GM23338 (cell line): ENCODE data around the gene GNAI3. TPM values are rescaled to one million over a fixed set of nuclear protein-coding genes. Genes with fewer than 3 reads are reported as not detected.

Source experiments
- ATAC-seq: fragments of 200-7000 bp; cut with Tn5 transposase; 3 replicates; pipeline ENCODE4 v1.9.1; 2020
- DNase-seq: peaks from one replicate; pipeline ENCODE4 v3.0.0-alpha.2; 2015; ENCODE audit warnings: low spot score
- H2AFZ ChIP-seq: fragments of 200-600 bp; sonication (generic); 2 replicates; pipeline ENCODE4 v1.8.0; 2016; ENCODE audit warnings: antibody characterized with exemption, mild to moderate bottlenecking, moderate library complexity
- H3F3A ChIP-seq: fragments of 200-600 bp; sonication (generic); replicated peaks from 2 replicates; pipeline ENCODE4 v1.8.0; 2017; ENCODE audit warnings: antibody characterized with exemption, mixed run types, low read depth
- H3K27ac ChIP-seq: fragments of 200-600 bp; sonication (generic); 2 replicates; pipeline ENCODE4 v1.6.1; 2016; ENCODE audit warnings: low read depth
- H3K27me3 ChIP-seq: fragments of 200-600 bp; sonication (generic); 2 replicates; pipeline ENCODE4 v1.8.0; 2016; ENCODE audit warnings: mild to moderate bottlenecking, mixed run types, moderate library complexity; ENCODE audit not compliant: insufficient read depth
- H3K36me3 ChIP-seq: fragments of 200-600 bp; sonication (generic); 2 replicates; pipeline ENCODE4 v1.8.0; 2016; ENCODE audit warnings: mild to moderate bottlenecking; ENCODE audit not compliant: insufficient read depth
- H3K4me1 ChIP-seq: fragments of 200-600 bp; sonication (generic); 2 replicates; pipeline ENCODE4 v1.8.0; 2016; ENCODE audit warnings: mild to moderate bottlenecking, moderate library complexity; ENCODE audit not compliant: insufficient read depth
- H3K4me2 ChIP-seq: fragments of 200-600 bp; sonication (generic); 2 replicates; pipeline ENCODE4 v1.7.1; 2017; ENCODE audit warnings: mixed run types
- H3K4me3 ChIP-seq: fragments of 200-600 bp; sonication (generic); 2 replicates; pipeline ENCODE4 v1.6.1; 2016; ENCODE audit warnings: mixed run types
- H3K79me2 ChIP-seq: fragments of 200-600 bp; sonication (generic); replicated peaks from 2 replicates; pipeline ENCODE4 v1.8.0; 2017; ENCODE audit warnings: mild to moderate bottlenecking; ENCODE audit not compliant: insufficient read depth
- H3K9me2 ChIP-seq: fragments of 200-600 bp; sonication (generic); 2 replicates; pipeline ENCODE4 v1.8.0; 2017; ENCODE audit not compliant: insufficient read depth
- H4K20me1 ChIP-seq: fragments of 200-600 bp; sonication (generic); replicated peaks from 2 replicates; pipeline ENCODE4 v1.8.0; 2017; ENCODE audit warnings: mild to moderate bottlenecking; ENCODE audit not compliant: insufficient read depth
- H3K27ac Mint-ChIP-seq: 2 replicates; pipeline ENCODE4 v1.8.0; 2020; ENCODE audit warnings: inconsistent platforms, mild to moderate bottlenecking, moderate library complexity, mixed read lengths
- H3K27me3 Mint-ChIP-seq: 3 replicates; pipeline ENCODE4 v1.8.0; 2022; ENCODE audit warnings: low read depth, mild to moderate bottlenecking, moderate library complexity, mixed read lengths, inconsistent platforms; ENCODE audit not compliant: insufficient read depth, poor library complexity
- H3K36me3 Mint-ChIP-seq: 3 replicates; pipeline ENCODE4 v1.8.0; 2021; ENCODE audit warnings: low read depth, mild to moderate bottlenecking, inconsistent platforms, moderate library complexity, mixed read lengths
- H3K4me1 Mint-ChIP-seq: 3 replicates; pipeline ENCODE4 v1.8.0; 2020; ENCODE audit warnings: mild to moderate bottlenecking, inconsistent platforms, mixed read lengths
- H3K4me3 Mint-ChIP-seq: 3 replicates; pipeline ENCODE4 v1.8.0; 2021; ENCODE audit warnings: moderate library complexity, mild to moderate bottlenecking, inconsistent platforms, mixed read lengths
- H3K9me3 Mint-ChIP-seq: 3 replicates; pipeline ENCODE4 v1.8.0; 2020; ENCODE audit warnings: moderate library complexity, mild to moderate bottlenecking, inconsistent platforms, mixed read lengths
- CREB1 ChIP-seq: fragments of 250-450 bp; sonication (Bioruptor Pico); IDR thresholded peaks from 2 replicates; pipeline ENCODE4 v1.5.0; 2020; ENCODE audit warnings: low read depth, mild to moderate bottlenecking, moderate library complexity
- EZH2 ChIP-seq: fragments of 200-600 bp; sonication (generic); IDR thresholded peaks from one replicate; pipeline ENCODE4 v1.8.0; 2017; ENCODE audit warnings: antibody characterized with exemption, mild to moderate bottlenecking, low read depth; ENCODE audit not compliant: unreplicated experiment
- EZH2phosphoT487 ChIP-seq: fragments of 200-600 bp; sonication (generic); IDR thresholded peaks from one replicate; pipeline ENCODE4 v1.8.1; 2018; ENCODE audit warnings: antibody characterized with exemption; ENCODE audit not compliant: unreplicated experiment
- POLR2AphosphoS5 ChIP-seq: IDR thresholded peaks from 2 replicates; pipeline ENCODE4 v1.6.1; 2016; ENCODE audit warnings: antibody characterized with exemption, low read depth
- ZNF114 ChIP-seq: fragments of 250-450 bp; sonication (Bioruptor Pico); IDR thresholded peaks from 2 replicates; pipeline ENCODE4 v1.5.0; 2020; ENCODE audit warnings: mild to moderate bottlenecking, moderate library complexity
- ZNF462 ChIP-seq: fragments of 250-450 bp; sonication (Bioruptor Pico); IDR thresholded peaks from 2 replicates; pipeline ENCODE4 v1.5.0; 2020; ENCODE audit warnings: mild to moderate bottlenecking, moderate library complexity
- polyA plus RNA-seq: library from polyadenylated mRNA; unstranded; fragments of >200 nt; fragmentation: Nextera tagmentation; extraction: Ambion mirVana; gene quantifications from 2 replicates; pipeline ENCODE4 v1.2.1, GENCODE V29; 2016
- total RNA-seq: library from RNA; depleted of rRNA; stranded (reverse); fragments of >200 nt; shearing (Covaris generic); gene quantifications from 2 replicates; pipeline ENCODE4 v1.2.3, GENCODE V29; 2014
- TF ChIP-seq, protein P1 (sequence below): IDR thresholded peaks from 2 replicates; pipeline ENCODE4 v1.6.1; 2016; ENCODE audit warnings: antibody characterized with exemption

Gene GNAI3
- total and polyA plus RNA-seq, 2 experiments from 2014 or later = 4.5 to 10.2 TPM

DNA sequence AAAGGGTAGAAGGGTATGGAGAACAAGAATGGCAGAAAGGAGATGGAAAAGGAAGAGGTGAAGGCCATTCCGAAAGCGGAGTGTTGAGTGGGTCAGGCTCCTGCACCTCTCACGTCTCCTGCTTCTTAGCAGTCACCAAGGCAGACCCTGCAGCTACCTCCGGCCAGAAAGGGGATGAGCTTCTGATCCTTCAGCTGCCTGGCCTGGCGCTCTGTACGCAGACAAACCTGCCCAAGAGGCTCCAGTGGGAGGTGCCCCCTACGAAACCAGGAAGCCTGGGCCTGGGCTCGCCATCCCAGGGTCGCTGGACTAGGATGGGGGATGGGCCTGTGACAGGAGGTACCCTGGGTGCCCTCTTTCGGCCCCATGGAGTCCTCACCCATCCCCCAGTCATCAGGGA, 5.8 kb upstream of the GNAI3 start (continued):
- no peak for TF ChIP-seq ZNF462 (CRISPR knock-in tag)
- no peak for TF ChIP-seq EZH2phosphoT487

DNA sequence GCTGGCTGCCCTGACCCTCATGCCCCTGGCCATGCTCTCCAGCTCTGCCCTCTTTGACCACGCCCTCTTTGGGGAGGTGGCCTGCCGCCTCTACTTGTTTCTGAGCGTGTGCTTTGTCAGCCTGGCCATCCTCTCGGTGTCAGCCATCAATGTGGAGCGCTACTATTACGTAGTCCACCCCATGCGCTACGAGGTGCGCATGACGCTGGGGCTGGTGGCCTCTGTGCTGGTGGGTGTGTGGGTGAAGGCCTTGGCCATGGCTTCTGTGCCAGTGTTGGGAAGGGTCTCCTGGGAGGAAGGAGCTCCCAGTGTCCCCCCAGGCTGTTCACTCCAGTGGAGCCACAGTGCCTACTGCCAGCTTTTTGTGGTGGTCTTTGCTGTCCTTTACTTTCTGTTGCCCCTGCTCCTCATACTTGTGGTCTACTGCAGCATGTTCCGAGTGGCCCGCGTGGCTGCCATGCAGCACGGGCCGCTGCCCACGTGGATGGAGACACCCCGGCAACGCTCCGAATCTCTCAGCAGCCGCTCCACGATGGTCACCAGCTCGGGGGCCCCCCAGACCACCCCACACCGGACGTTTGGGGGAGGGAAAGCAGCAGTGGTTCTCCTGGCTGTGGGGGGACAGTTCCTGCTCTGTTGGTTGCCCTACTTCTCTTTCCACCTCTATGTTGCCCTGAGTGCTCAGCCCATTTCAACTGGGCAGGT, 5.0 kb upstream of the GNAI3 start:
- no peak for ATAC-seq
- no peaks in the 10 kb centered on the region for H4K20me1 ChIP-seq
- H3K9me2 ChIP-seq = no peaks in the 10 kb centered on the region
- H2AFZ ChIP-seq = no peak overlapping the region
- no peak for DNase-seq
- Mint-ChIP-seq H3K27ac (no peak overlapping the region; the same call in 1 of the 2 replicates), H3K36me3 (no peaks in the 10 kb centered on the region), H3K4me1 (peaks cover 24% of the 10 kb centered on the region), H3K27me3 (peaks cover 6% of the 10 kb centered on the region), H3K9me3 (no peaks in the 10 kb centered on the region), H3K4me3 (no peak overlapping the region)
- H3K27me3 ChIP-seq = no peaks in the 10 kb centered on the region
- H3K4me2 ChIP-seq = no peak overlapping the region
- peaks cover 7% of the 10 kb centered on the region; the same call in 1 of the 2 replicates for H3K4me1 ChIP-seq
- no peak overlapping the region for H3K27ac ChIP-seq
- no peaks in the 10 kb centered on the region for H3F3A ChIP-seq
- H3K4me3 ChIP-seq = no peak overlapping the region
- H3K79me2 ChIP-seq = peaks cover 5% of the 10 kb centered on the region; the same call in 1 of the 2 replicates
- no peaks in the 10 kb centered on the region for H3K36me3 ChIP-seq
- TF ChIP-seq POLR2AphosphoS5 (no peak), EZH2 (no peak), CREB1 (CRISPR knock-in tag) (no peak), ZNF114 (CRISPR knock-in tag) (no peak)
- TF ChIP-seq, protein P1, sequence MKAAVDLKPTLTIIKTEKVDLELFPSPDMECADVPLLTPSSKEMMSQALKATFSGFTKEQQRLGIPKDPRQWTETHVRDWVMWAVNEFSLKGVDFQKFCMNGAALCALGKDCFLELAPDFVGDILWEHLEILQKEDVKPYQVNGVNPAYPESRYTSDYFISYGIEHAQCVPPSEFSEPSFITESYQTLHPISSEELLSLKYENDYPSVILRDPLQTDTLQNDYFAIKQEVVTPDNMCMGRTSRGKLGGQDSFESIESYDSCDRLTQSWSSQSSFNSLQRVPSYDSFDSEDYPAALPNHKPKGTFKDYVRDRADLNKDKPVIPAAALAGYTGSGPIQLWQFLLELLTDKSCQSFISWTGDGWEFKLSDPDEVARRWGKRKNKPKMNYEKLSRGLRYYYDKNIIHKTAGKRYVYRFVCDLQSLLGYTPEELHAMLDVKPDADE = no peak
